Medulla oblongata (tissue), 1 donor: Measurements from ENCODE around the gene RBMS2.

Source experiments
- DNase-seq: peaks from one replicate; pipeline ENCODE4 v3.0.0-alpha.2; 2015; ENCODE audit errors: extremely low spot score

The RBMS2 gene

GRCh38 chr12:56581418-56582145, 60.0 kb downstream of the RBMS2 start:
- no peak for DNase-seq

- DNase-seq: no peak
Measured at GRCh38 chr12:56585098-56585497, 63.5 kb downstream of the RBMS2 start.

- no peak for DNase-seq
Measured at GRCh38 chr12:56589783-56590182, 68.2 kb downstream of the RBMS2 start.

- no peak for DNase-seq
Measured at GRCh38 chr12:56590237-56590830, 68.7 kb downstream of the RBMS2 start.

GRCh38 chr12:56591126-56591525, 69.5 kb downstream of the RBMS2 start:
- DNase-seq: no peak

- DNase-seq: peak; percentile 33
Measured at GRCh38 chr12:56591961-56592360, 70.3 kb downstream of the RBMS2 start.

GRCh38 chr12:56593909-56594621, 72.4 kb downstream of the RBMS2 start:
- DNase-seq: peak; percentile 62

GRCh38 chr12:56596815-56597214, 75.2 kb downstream of the RBMS2 start:
- no peak for DNase-seq

GRCh38 chr12:56599041-56599440, 77.4 kb downstream of the RBMS2 start:
- DNase-seq: no peak

- DNase-seq: no peak
Measured at GRCh38 chr12:56599797-56600196, 78.2 kb downstream of the RBMS2 start.

GRCh38 chr12:56600753-56601152, 79.1 kb downstream of the RBMS2 start:
- no peak for DNase-seq

- DNase-seq: no peak
Measured at GRCh38 chr12:56601503-56601902, 79.9 kb downstream of the RBMS2 start.

GRCh38 chr12:56602239-56602638, 80.6 kb downstream of the RBMS2 start:
- DNase-seq: no peak

- DNase-seq: no peak
Measured at GRCh38 chr12:56604355-56604754, 82.7 kb downstream of the RBMS2 start.

GRCh38 chr12:56614627-56615026, 93.0 kb downstream of the RBMS2 start:
- no peak for DNase-seq

- no peak for DNase-seq
Measured at GRCh38 chr12:56616244-56616643, 94.6 kb downstream of the RBMS2 start.

- no peak for DNase-seq
Measured at GRCh38 chr12:56616925-56617324, 95.3 kb downstream of the RBMS2 start.

GRCh38 chr12:56622535-56622934, 100.9 kb downstream of the RBMS2 start:
- no peak for DNase-seq

GRCh38 chr12:56626701-56627100, 105.1 kb downstream of the RBMS2 start:
- DNase-seq: no peak

- DNase-seq: peak; percentile 69
Measured at GRCh38 chr12:56628671-56629458, 107.2 kb downstream of the RBMS2 start.

GRCh38 chr12:56629459-56630179, 108.0 kb downstream of the RBMS2 start:
- DNase-seq: peak; percentile 22
